ENCODE results near the gene ATP11B.

GRCh38 chr3:182959474-182960350, 166.4 kb downstream of the ATP11B start:
- no peak for TF ChIP-seq CTCF (conservative IDR thresholded peaks at IDR 0.05; ENCODE audit: low read depth in 2 of 2)
- no peak for TF ChIP-seq EZH2 (IDR thresholded peaks at IDR 0.05; ENCODE audit: low read depth, unreplicated experiment)
- TF ChIP-seq POLR2AphosphoS5 (IDR thresholded peaks at IDR 0.05; ENCODE audit: low read depth), result no peak
- TF ChIP-seq JUNB (IDR thresholded peaks at IDR 0.05; ENCODE audit: unreplicated experiment), result no peak
- TF ChIP-seq EZH2phosphoT487 (IDR thresholded peaks at IDR 0.05; ENCODE audit: unreplicated experiment), result no peak
- no peak for TF ChIP-seq ETS1 (IDR thresholded peaks at IDR 0.05)
- no peak for TF ChIP-seq ZNF462 (CRISPR knock-in tag; IDR thresholded peaks at IDR 0.05)
